GM19395 (cell line): Measurements from ENCODE around the gene TAX1BP1.

Experiments
- ATAC-seq: cut with Tn5 transposase; IDR thresholded peaks from one replicate; pipeline ENCODE4 v1.9.1; 2021; ENCODE audit warnings: mild to moderate bottlenecking, moderate library complexity; ENCODE audit not compliant: unreplicated experiment

TAX1BP1 gene

DNA sequence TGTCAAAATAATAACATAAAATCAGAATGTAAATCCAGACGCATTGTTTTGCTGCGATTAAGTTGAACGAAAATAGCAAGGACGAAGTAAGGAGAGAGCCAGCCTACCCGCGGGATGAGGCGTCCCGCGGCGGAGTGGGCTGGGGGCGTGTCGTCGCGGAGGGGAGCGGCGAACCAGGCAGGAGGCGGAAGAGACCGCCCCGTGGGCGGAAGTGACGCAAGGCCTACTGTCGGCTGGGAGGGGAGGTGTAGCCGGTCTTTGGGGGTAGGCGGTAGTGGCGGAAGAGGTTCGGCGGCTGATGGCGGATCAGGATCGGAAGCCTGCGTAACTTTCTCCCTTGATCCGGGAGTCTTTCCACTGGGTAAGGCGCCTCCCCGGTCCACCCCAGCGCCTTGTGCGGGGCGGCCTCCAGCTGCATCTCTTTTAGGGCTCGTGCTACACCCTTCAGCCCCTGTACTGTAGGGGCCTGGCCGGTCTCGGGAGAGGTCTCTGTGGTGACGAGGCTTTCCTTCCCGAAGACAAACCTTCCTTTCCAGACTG is at the start of gene TAX1BP1:
Gene TAX1BP1 (plus strand): TSS at position 254 of the 540 bp plus-strand sequence. CDS start 8,363 bp downstream, outside the sequence.
- ATAC-seq, result peak; percentile 97

DNA sequence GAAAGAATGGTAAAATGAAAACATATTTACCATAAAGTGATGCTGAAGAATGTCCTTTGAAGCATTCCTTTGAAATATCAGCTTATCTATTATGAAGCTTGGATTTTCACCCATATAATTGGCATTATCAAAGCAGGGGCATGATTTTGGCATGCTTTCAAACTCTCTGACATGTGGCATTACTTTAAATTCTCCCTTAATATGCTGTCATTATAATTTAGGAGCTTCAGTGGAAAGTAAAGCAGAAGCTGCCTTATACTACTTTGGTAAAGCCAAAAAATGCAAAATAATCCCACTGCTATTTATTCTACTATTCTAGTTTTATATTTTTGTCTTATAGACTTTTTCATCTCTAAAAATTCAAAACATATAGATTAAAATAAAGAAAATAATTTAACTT is 49.3 kb upstream of the TAX1BP1 start:
- ATAC-seq, result no peak

GRCh38 chr7:27693794-27694193 is 46.2 kb upstream of the TAX1BP1 start:
- ATAC-seq, result no peak

DNA sequence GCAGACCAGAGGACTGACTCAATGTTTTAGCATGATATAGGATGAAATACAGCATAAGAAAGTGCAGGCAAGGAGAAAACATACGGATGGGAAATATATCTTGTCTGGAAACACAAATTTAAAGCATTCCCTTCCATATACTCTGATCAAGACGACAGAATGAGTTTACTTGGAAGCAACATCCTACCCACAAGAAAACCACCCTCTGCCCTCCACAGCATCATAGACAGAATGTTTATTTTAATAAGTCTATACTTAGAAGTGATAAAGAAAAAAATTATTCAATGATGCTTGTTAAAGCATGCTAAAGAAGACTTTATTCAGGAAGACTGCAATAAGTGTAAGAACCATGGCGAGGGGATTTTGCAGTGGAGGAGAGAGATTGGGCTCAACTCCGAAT is 44.9 kb upstream of the TAX1BP1 start:
- ATAC-seq, result no peak

DNA sequence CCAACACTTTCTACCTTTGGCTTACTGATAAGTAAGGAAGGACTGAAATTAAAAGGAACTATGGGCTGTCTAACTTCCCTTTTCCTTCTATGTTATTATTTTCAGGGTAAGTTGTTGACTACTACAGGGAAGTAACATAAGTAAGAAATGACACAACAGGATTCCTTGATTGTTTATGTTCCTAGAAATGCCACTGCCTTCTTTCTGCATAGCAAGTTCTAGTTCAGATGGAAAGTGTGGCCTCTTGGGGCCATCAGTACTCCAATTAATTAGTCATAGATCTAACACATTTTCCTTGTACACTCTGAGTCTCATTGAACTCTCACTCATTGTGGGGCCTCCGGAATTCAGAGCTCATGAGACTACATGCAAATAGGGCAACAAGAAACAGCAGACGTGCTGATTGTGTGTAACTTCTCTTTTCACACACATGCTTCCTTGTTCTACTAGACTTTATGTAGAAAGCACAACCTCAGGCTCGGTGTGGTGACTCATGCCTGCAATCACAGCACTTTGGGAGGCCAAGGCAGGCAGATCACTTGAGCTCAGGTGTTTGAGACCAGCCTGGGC is 42.0 kb upstream of the TAX1BP1 start:
- peak; percentile 86 for ATAC-seq

DNA sequence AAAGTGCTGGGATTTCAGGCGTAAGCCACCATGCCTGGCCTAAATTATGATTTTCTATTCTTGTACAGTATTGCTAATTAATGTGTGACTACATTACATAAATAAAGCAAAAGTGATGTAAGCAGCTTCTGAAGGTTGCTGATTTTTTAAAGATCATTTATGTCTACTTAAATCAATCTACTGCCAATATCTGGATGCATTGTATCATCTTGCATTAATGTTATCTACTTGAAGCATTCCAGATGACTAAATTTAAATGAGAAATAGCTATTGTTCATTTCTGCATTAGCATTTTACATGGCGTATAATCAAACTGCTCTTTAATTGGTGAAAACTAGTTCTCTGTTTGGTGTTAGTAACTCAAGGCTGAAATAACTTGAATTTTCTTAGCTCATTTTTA is 40.2 kb upstream of the TAX1BP1 start:
- no peak for ATAC-seq

DNA sequence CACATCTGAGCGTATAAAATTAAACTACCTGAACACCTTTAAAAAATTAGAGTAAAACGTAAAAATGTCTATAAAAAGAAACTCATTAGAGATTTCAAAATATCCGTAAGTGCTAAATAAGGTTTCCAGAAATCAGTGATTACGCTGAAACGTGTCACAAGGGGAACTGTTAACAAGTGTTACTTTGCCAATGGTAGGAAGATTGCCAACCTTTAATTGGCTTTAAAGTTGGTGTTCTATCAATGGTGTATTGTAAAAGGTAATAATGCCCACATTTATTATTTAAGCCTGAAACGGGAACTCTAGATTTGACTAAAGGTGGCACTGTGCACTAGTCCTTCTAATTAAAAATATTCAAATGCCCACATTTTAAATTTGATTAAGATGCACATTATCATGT is 39.5 kb upstream of the TAX1BP1 start:
- no peak for ATAC-seq

DNA sequence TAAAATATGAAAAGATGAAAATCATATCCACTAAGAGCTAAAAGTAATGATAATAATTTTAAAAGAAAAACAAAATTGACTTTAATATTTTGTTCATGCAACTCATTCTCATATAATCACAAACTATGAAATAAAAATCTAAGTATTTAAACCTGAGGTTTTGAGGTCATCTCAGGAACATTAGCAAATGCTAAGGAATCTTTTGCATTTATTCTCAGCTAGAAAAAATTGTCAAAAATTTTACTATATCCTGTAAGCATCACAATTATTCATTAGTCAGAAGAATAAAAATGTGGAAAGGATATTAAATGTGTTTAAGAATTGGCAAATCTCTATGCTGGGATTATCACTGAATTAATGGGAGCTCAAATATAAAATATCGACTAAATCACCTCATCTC is 36.8 kb upstream of the TAX1BP1 start:
- ATAC-seq, result no peak

DNA sequence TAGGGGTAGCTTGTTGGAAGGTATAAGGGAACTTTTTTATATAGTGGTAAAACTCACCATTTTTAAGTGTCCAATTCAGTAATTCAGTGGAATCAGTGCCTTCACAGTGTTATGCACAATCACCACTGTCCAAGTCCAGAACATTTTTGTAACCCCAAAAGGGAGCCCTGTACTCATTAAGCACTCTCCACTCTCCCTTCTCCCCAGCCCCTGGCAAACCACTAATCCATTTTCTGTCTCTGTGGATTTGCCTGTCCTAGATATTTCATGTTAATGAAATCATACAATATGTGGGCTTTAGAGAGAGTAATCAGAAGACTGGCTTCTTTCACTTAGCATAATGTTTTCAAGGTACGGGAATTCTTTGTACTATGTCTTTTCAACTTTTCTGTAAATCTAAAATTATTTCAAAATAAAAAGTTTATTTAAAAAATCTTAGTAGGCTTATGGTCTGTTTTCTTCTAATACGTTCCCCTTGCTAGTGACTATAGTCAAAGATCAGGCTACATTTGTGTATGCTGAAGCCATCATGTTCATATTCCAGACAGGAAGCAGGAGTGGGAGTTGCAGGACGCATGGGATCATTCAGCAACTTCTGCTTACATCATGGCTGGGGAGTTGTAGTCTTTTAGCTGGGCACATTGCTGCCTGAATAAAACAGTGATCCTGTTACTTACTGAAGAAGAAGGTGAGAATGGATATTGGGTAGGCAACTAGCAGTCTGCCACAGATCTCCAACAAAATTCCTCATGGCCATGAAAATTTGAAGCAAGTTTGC is 35.4 kb upstream of the TAX1BP1 start:
- ATAC-seq, result no peak

- no peak for ATAC-seq
Observed at GRCh38 chr7:27705200-27705594, 34.8 kb upstream of the TAX1BP1 start.

DNA sequence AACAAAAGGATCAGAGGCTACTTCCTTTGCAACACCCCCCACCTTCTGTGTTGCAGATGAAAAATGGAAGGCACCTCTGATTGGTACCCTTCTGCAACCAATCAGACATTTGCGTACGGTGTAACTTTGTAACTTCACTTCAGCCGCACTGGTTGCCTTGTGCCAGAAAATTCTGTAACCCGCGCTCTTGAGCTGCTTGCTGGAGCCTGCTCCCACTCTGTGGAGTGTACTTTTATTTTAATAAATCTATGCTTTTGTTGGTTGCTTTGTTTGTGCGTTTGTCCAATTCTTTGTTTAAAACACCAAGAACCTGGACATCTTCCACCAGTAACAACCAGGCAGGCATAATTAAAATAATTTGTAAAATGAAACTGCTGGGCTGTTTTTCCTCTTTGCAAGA is 31.5 kb upstream of the TAX1BP1 start:
- ATAC-seq, result no peak

- ATAC-seq, result no peak
Observed at GRCh38 chr7:27709137-27710075, 30.6 kb upstream of the TAX1BP1 start.

DNA sequence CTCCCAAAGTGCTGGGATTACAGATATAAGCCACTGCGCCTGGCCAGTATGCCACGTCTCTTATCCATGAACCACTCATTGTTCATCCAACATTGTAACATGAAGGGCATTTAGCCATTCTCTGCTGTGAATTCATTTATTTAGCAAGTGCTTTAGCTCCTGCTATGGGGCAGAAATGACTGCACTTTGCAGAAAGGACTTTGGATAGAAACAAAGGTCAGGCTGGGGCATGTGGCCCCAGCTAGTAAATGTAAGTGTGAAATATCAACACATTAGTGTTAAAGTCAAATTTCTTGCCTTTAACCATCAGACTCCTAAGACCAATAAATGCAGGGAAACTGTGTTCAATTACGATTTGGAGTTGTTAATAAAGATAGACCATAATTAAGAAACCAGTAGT is 27.7 kb upstream of the TAX1BP1 start:
- no peak for ATAC-seq

GRCh38 chr7:27714831-27715444 is 25.0 kb upstream of the TAX1BP1 start:
- no peak for ATAC-seq

- no peak for ATAC-seq
Observed at GRCh38 chr7:27723085-27723484, 16.9 kb upstream of the TAX1BP1 start.

DNA sequence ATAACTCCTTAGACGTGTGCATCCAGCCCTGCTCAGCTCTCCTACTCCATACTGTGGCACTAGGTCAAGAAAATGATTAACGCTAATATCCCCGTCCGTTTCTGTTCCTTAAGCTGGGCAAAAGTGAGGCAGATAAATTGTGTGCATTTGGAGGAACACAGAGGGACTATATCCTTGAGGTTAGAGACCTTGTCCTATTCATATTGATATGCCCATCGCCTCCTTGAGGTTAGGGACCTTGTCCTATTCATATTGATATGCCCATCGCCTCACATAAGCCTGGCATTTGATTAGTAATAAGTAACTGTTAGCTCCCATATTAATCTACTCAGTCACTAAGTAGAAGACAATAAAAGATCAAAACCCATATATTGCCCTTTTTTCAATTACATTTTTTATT is 12.9 kb upstream of the TAX1BP1 start:
- no peak for ATAC-seq

GRCh38 chr7:27730112-27730511 is 9.8 kb upstream of the TAX1BP1 start:
- no peak for ATAC-seq

DNA sequence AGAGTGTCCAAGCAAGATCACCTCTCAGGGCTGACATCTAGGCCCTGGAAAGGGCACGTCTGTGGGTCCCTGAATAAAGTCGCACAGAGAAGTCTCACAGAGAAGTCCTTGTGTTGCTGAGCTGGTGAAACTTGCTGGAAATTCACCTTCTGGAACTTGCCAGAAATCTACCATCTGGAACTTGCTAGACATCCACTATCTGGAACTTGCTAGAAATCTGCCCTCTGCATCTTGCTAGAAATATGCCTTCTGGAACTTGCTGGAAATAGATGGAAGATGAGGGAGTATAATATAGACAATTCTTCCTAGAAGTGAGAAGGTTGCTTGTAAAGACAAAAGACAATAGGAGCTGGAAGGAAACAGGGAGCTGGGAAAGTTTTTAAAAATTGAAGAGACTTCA is 5.4 kb upstream of the TAX1BP1 start:
- ATAC-seq, result no peak

DNA sequence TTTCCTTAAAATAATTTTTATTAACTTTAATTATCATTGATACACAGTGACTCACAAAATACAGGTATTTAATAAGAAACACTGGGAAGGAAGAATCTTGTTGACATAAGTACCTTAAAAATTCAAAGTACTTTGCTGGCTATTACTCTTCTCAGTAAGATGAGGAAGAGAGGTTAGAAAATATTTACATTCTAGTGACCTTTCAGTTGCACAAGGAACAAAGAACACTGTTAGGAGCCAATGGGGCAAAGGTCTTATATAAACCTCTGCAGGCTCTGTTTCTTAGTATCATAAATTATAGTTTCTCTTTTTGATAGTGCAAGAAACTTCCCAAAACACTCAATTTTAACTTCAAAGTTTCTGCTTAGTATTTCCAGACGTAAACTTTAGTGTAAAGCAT is 4.8 kb upstream of the TAX1BP1 start:
- no peak for ATAC-seq

DNA sequence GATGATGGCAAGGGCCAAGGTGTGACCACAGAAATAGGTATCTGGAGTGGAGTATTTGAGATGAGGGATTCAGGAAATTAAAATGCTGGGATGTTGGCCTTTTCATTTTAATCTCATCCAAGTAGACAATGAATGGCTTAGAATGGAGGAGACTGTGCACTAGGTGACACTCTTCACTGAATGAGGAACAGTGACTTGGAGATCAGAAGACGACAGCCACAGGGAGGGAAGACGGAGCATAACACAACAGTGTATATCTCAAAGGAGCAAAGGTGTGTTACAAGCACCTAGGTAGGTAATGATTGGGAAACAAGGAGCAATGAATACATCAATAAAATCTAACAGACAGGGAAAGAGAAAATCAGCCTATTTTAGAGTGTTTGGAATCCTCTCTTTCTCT is 4.1 kb upstream of the TAX1BP1 start:
- ATAC-seq, result no peak

GRCh38 chr7:27737178-27737577 is 2.8 kb upstream of the TAX1BP1 start:
- no peak for ATAC-seq
